Endodermal cell (in vitro differentiated cells): ENCODE data around the gene FHIP2A. TPM values are rescaled to one million over a fixed set of nuclear protein-coding genes. Genes with fewer than 3 reads are reported as not detected.

Experiments used
- DNase-seq: peaks from one replicate; pipeline ENCODE4 v3.0.0-alpha.2; 2017
- H3K27ac ChIP-seq: 2 replicates; pipeline ENCODE4 v1.5.1; 2013; ENCODE audit warnings: mild to moderate bottlenecking, low read depth, low read length, moderate library complexity
- H3K27me3 ChIP-seq: 2 replicates; pipeline ENCODE4 v1.6.1; 2013; ENCODE audit warnings: mild to moderate bottlenecking, low read length, moderate library complexity; ENCODE audit not compliant: insufficient read depth, control insufficient read depth, poor library complexity, severe bottlenecking
- H3K36me3 ChIP-seq: 2 replicates; pipeline ENCODE4 v1.7.0; 2013; ENCODE audit warnings: mild to moderate bottlenecking, low read length, moderate library complexity; ENCODE audit not compliant: control insufficient read depth, insufficient read depth
- H3K4me1 ChIP-seq: one replicate; pipeline ENCODE4 v1.7.0; 2013; ENCODE audit warnings: low read length; ENCODE audit not compliant: control insufficient read depth, insufficient read depth
- H3K4me3 ChIP-seq: 2 replicates; pipeline ENCODE4 v1.5.1; 2013; ENCODE audit warnings: mild to moderate bottlenecking, low read length, moderate library complexity
- H3K9ac ChIP-seq: 2 replicates; pipeline ENCODE4 v1.6.1; 2013; ENCODE audit warnings: mild to moderate bottlenecking, low read length, moderate library complexity; ENCODE audit not compliant: poor library complexity, severe bottlenecking; ENCODE audit errors: extremely low read depth
- H3K9me3 ChIP-seq: 2 replicates; pipeline ENCODE4 v1.6.1; 2013; ENCODE audit warnings: mild to moderate bottlenecking, low read length, moderate library complexity; ENCODE audit not compliant: control insufficient read depth
- H3K27ac Mint-ChIP-seq: 2 replicates; pipeline ENCODE4 v1.8.0; 2020; ENCODE audit warnings: mixed read lengths
- H3K27me3 Mint-ChIP-seq: 2 replicates; pipeline ENCODE4 v1.8.0; 2021; ENCODE audit warnings: mild to moderate bottlenecking, mixed read lengths; ENCODE audit not compliant: insufficient read depth
- H3K36me3 Mint-ChIP-seq: 2 replicates; pipeline ENCODE4 v1.8.0; 2020; ENCODE audit warnings: low read depth, mixed read lengths
- H3K4me1 Mint-ChIP-seq: 2 replicates; pipeline ENCODE4 v1.8.0; 2020; ENCODE audit warnings: mixed read lengths
- H3K4me3 Mint-ChIP-seq: 2 replicates; pipeline ENCODE4 v1.8.0; 2020; ENCODE audit warnings: mild to moderate bottlenecking, moderate library complexity, mixed read lengths
- H3K9me3 Mint-ChIP-seq: 2 replicates; pipeline ENCODE4 v1.8.0; 2020; ENCODE audit warnings: mild to moderate bottlenecking, mixed read lengths
- WGBS, 2 experiments: methylation state at CpG; one replicate each; pipeline versions ENCODE4 v1.1.5 to v1.1.7; 2013; ENCODE audit warnings: missing lambda C conversion rate in 2 of 2, mixed read lengths in 1 of 2; ENCODE audit not compliant: insufficient coverage in 1 of 2, insufficient read length in 1 of 2; 5-methylcytosine and 5-hydroxymethylcytosine counted together
- total RNA-seq, 2 donors: library from RNA; stranded (reverse); fragmentation: NEBNext Ultra II Directional in 1 of 2; extraction: Animal tissue kit (Norgen Biotek cat#: 25700) in 1 of 2; gene quantifications; 2 replicates in 1 of 2; 3 replicates in 1 of 2; pipeline ENCODE4 v1.2.1, GENCODE V29; 2021
- TF ChIP-seq, protein P1 (sequence below): fragments of 200-600 bp; sonication (generic); conservative IDR thresholded peaks from 2 replicates; pipeline ENCODE4 v1.5.0; 2021; ENCODE audit warnings: antibody characterized with exemption, mild to moderate bottlenecking

Gene FHIP2A
- total RNA-seq, 2 donors from 2014 or later: 24.4 to 28.8 TPM

DNA sequence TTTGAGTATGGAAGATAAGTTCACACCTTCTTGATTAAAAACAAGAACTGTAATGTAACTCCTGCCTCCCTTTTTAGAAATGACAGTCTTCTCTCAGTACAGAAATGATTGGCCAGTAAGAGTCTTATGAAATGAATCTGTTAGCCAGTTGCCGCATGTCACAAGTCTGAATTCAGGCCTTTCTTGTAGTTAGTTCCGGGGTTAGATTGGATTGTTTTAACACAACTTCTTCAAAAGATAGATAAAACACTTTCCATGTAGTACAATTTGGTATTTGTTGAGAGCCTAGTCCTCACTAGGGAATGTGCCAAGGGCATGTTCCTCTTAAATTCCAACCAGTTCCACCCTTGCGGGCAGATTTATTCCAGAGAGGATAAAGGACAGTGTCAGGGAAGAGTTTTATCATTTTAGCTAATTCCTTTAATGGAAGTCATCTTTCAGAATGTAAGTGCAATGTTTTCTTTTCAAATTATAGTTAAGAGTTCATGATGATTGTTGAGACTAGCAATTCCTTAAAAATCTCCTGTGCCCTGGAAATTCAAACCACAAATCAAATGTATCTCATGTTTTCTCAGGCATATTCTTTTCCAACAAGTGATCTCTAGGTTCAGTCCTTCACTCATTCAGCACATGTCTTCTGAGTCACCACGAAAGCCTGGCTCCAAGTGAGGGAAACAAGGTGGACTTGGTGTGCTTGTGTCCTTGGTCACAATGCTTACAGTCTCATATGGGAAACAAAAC lies 4.1 kb downstream of the FHIP2A start:
- H3K4me3 ChIP-seq: no peak overlapping the region
- Mint-ChIP-seq H3K4me1 (peaks cover 10% of the 10 kb centered on the region), H3K27me3 (no peaks in the 10 kb centered on the region), H3K27ac (no peak overlapping the region), H3K9me3 (no peaks in the 10 kb centered on the region), H3K36me3 (peaks cover 10% of the 10 kb centered on the region), H3K4me3 (no peak overlapping the region)
- H3K27ac ChIP-seq: no peak overlapping the region
- H3K4me1 ChIP-seq: no peaks in the 10 kb centered on the region
- 93 to 100% methylated on average over 1 to 3 of the region's 4 CpGs for WGBS, 2 experiments
- H3K9ac ChIP-seq: no peak overlapping the region
- TF ChIP-seq, protein P1, sequence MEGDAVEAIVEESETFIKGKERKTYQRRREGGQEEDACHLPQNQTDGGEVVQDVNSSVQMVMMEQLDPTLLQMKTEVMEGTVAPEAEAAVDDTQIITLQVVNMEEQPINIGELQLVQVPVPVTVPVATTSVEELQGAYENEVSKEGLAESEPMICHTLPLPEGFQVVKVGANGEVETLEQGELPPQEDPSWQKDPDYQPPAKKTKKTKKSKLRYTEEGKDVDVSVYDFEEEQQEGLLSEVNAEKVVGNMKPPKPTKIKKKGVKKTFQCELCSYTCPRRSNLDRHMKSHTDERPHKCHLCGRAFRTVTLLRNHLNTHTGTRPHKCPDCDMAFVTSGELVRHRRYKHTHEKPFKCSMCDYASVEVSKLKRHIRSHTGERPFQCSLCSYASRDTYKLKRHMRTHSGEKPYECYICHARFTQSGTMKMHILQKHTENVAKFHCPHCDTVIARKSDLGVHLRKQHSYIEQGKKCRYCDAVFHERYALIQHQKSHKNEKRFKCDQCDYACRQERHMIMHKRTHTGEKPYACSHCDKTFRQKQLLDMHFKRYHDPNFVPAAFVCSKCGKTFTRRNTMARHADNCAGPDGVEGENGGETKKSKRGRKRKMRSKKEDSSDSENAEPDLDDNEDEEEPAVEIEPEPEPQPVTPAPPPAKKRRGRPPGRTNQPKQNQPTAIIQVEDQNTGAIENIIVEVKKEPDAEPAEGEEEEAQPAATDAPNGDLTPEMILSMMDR: no peak
- H3K36me3 ChIP-seq: peaks cover 3% of the 10 kb centered on the region
- DNase-seq: no peak
- H3K9me3 ChIP-seq: no peaks in the 10 kb centered on the region
- H3K27me3 ChIP-seq: no peaks in the 10 kb centered on the region

GRCh38 chr10:114829160-114829909 lies 7.8 kb downstream of the FHIP2A start:
- H3K4me1 Mint-ChIP-seq: peaks cover 7% of the 10 kb centered on the region
- H3K9me3 Mint-ChIP-seq: no peaks in the 10 kb centered on the region
- 64 to 83% methylated on average over 2 to 4 of the region's 4 CpGs for WGBS, 2 experiments
- Histone ChIP-seq H3K9me3 (no peaks in the 10 kb centered on the region), H3K36me3 (peaks cover 36% of the 10 kb centered on the region), H3K4me1 (no peaks in the 10 kb centered on the region), H3K27ac (no peak overlapping the region), H3K9ac (no peak overlapping the region), H3K4me3 (no peak overlapping the region), H3K27me3 (no peaks in the 10 kb centered on the region)
- H3K36me3 Mint-ChIP-seq: peaks cover 25% of the 10 kb centered on the region
- TF ChIP-seq, protein P1: no peak
- DNase-seq: no peak
- H3K27me3 Mint-ChIP-seq: no peaks in the 10 kb centered on the region
- no peak overlapping the region for H3K27ac Mint-ChIP-seq
- no peak overlapping the region for H3K4me3 Mint-ChIP-seq

DNA sequence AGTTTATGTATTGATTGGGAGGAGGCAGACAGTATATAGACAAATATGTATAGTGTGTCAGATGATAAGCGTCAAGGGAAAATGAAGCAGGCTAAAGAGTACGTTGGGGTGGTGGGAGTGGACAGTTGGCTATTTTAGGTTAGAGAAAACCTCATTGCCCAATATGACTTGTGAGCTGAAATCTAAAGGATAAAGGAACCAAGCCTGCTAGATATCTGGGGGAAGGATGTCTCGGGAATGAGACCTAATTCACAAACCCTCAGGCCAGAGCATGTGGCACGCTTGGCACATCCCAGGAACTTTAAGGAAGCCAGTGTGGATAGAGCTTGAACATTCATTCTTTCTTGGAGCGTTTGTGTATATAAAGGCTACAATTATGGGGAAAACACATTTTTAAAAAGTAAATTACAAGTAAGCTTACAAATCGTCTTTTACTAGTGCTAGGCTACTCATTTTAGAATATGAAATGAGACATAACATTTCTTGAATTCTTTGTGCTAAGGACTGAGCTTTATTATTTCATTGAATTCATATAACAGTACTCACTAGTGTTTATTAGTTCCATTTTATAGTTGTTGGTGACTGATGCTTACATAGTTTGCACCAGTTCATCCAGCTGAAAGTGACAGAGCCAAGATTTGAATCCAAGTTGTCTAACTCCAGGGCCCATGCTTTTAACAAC lies 9.7 kb downstream of the FHIP2A start:
- no peaks in the 10 kb centered on the region for H3K27me3 Mint-ChIP-seq
- H3K9me3 ChIP-seq: no peaks in the 10 kb centered on the region
- no peaks in the 10 kb centered on the region for H3K9me3 Mint-ChIP-seq
- H3K27ac ChIP-seq: no peak overlapping the region
- no peak overlapping the region for H3K27ac Mint-ChIP-seq
- no peaks in the 10 kb centered on the region for H3K27me3 ChIP-seq
- DNase-seq: no peak
- H3K36me3 ChIP-seq: peaks cover 53% of the 10 kb centered on the region
- 93 to 94% methylated on average over 3 to 5 of the region's 6 CpGs for WGBS, 2 experiments
- H3K9ac ChIP-seq: no peak overlapping the region
- peaks cover 7% of the 10 kb centered on the region for H3K4me1 Mint-ChIP-seq
- no peaks in the 10 kb centered on the region for H3K4me1 ChIP-seq
- H3K4me3 Mint-ChIP-seq: no peak overlapping the region
- peaks cover 31% of the 10 kb centered on the region for H3K36me3 Mint-ChIP-seq
- no peak overlapping the region for H3K4me3 ChIP-seq
- TF ChIP-seq, protein P1: no peak
